K562 (cell line): ENCODE measurements around the gene TNFSF13. TPM values are rescaled to one million over a fixed set of nuclear protein-coding genes. Genes with fewer than 3 reads are reported as not detected.

Source experiments
- ATAC-seq: fragments of 200-7000 bp; cut with Tn5 transposase; 3 replicates; pipeline ENCODE4 v1.9.1; 2020; ENCODE audit warnings: moderate library complexity
- BruUV-seq: library from RNA; stranded (reverse); fragments of 400-500 nt; replicated peaks from 2 replicates; lab custom pipeline; 2021; lab: Mats Ljungman, UMichigan
- CTCF ChIA-PET: fragments of 300-600 bp; formaldehyde crosslinking; extraction: SDS; loops from one replicate; lab custom pipeline; 2021; ENCODE audit warnings: low intra/inter-chr PET ratio; lab: Yijun Ruan, JAX
- POLR2A ChIA-PET: fragments of 300-600, 350-650 bp; sonication (Branson Sonifier 250); formaldehyde crosslinking; extraction: SDS; loops from one replicate; lab custom pipeline; 2021; ENCODE audit warnings: antibody characterized with exemption, inconsistent platforms; lab: Yijun Ruan, JAX
- DNase-seq, 4 experiments: peaks; one replicate each; pipeline versions ENCODE4 v3.0.0 to v3.0.0-alpha.2; 2011 to 2018; ENCODE audit warnings: low spot score in 3 of 4, mixed read lengths in 3 of 4; ENCODE audit errors: extremely low read depth in 1 of 4
- FAIRE-seq: peaks from 2 replicates; lab custom pipeline; 2011; peaks lifted over from hg19 to GRCh38; lab: Jason Lieb, UNC
- H2AFZ ChIP-seq: 2 replicates; pipeline ENCODE4 v1.6.0; 2011; ENCODE audit warnings: low read depth, low read length, control low read depth, inconsistent platforms
- H3K27ac ChIP-seq: fragments of 200-600 bp; 3 replicates; pipeline ENCODE4 v1.8.0; 2011; ENCODE audit warnings: low read depth, mild to moderate bottlenecking, control low read depth, inconsistent platforms, low read length, moderate library complexity, mixed read lengths; ENCODE audit errors: extremely low read depth
- H3K27me3 ChIP-seq, 2 experiments: fragments of 300-600 bp in 1 of 2; 2 replicates in 1 of 2; 3 replicates in 1 of 2; pipeline versions ENCODE4 v1.6.0 to v1.8.0; 2011; ENCODE audit warnings: inconsistent platforms in 2 of 2, low read length in 2 of 2, mild to moderate bottlenecking in 1 of 2, mixed read lengths in 1 of 2, moderate library complexity in 1 of 2; ENCODE audit not compliant: control insufficient read depth in 2 of 2, insufficient read depth in 2 of 2
- H3K36me3 ChIP-seq: fragments of 300-600 bp; 3 replicates; pipeline ENCODE4 v1.8.0; 2011; ENCODE audit warnings: mild to moderate bottlenecking, low read length, inconsistent platforms; ENCODE audit not compliant: control insufficient read depth, insufficient read depth
- H3K4me1 ChIP-seq, 2 experiments: fragments of 200-600 bp in 1 of 2; replicated peaks in 1 of 2; 2 replicates in 1 of 2; 3 replicates in 1 of 2; pipeline versions ENCODE4 v1.5.1 to v1.8.0; 2011; ENCODE audit warnings: inconsistent platforms in 2 of 2, low read length in 2 of 2, mild to moderate bottlenecking in 1 of 2, mixed read lengths in 1 of 2, moderate library complexity in 1 of 2; ENCODE audit not compliant: control insufficient read depth in 2 of 2, insufficient read depth in 2 of 2
- H3K4me2 ChIP-seq: 2 replicates; pipeline ENCODE4 v1.6.1; 2011; ENCODE audit warnings: low read length, control low read depth, inconsistent platforms, mixed read lengths; ENCODE audit not compliant: insufficient read depth
- H3K4me3 ChIP-seq: fragments of 200-600 bp; sonication (generic), shearing (Covaris generic); 2 replicates; pipeline ENCODE4 v1.5.1; 2016; ENCODE audit warnings: control low read depth, inconsistent platforms
- H3K79me2 ChIP-seq: fragments of 200-600 bp; 3 replicates; pipeline ENCODE4 v1.8.0; 2011; ENCODE audit warnings: low read length, inconsistent platforms; ENCODE audit not compliant: control insufficient read depth, insufficient read depth
- H3K9ac ChIP-seq, 2 experiments: 2 replicates each; pipeline versions ENCODE4 v1.6.0 to v1.6.1; 2011; ENCODE audit warnings: low read depth in 2 of 2, low read length in 2 of 2, control low read depth in 1 of 2, inconsistent platforms in 1 of 2, mild to moderate bottlenecking in 1 of 2, mixed read lengths in 1 of 2; ENCODE audit not compliant: insufficient read depth in 1 of 2
- H3K9me1 ChIP-seq: one replicate; pipeline ENCODE4 v1.6.0; 2011; ENCODE audit warnings: inconsistent platforms, mild to moderate bottlenecking, low read length, moderate library complexity; ENCODE audit not compliant: control insufficient read depth, insufficient read depth
- H3K9me3 ChIP-seq: replicated peaks from 2 replicates; pipeline ENCODE4 v1.5.1; 2011; ENCODE audit warnings: low read depth, low read length, inconsistent platforms; ENCODE audit not compliant: control insufficient read depth, insufficient read depth
- H4K20me1 ChIP-seq: replicated peaks from 2 replicates; pipeline ENCODE4 v1.6.1; 2011; ENCODE audit warnings: low read length, inconsistent platforms, mixed read lengths; ENCODE audit not compliant: control insufficient read depth, insufficient read depth
- FOXK2 ChIP-seq, 2 experiments: fragments of 450-650 bp; IDR thresholded peaks in 1 of 2; conservative IDR thresholded peaks in 1 of 2; 2 replicates each; pipeline ENCODE4 v1.6.1; 2016; ENCODE audit warnings: low read depth in 2 of 2, mild to moderate bottlenecking in 1 of 2
- MEIS2 ChIP-seq: fragments of 450-650 bp; IDR thresholded peaks from 2 replicates; pipeline ENCODE4 v1.6.1; 2014; ENCODE audit warnings: mild to moderate bottlenecking; ENCODE audit not compliant: partially characterized antibody
- WGBS: fragments of 100-300 bp; shearing (Covaris generic); methylation state at CpG from one replicate; pipeline ENCODE4 v1.1.6; 2016; ENCODE audit warnings: low coverage, mixed read lengths; ENCODE audit not compliant: insufficient coverage; ENCODE audit errors: missing lambda C conversion rate; 5-methylcytosine and 5-hydroxymethylcytosine counted together
- in situ Hi-C: fragments of 300-500 bp; cut with MboI; formaldehyde crosslinking; loops from 4 replicates; pipeline ENCODE4 v1.15.0; 2018; ENCODE audit warnings: inconsistent platforms, mixed read lengths
- intact Hi-C: fragments of 100-400 bp; cut with micrococcal nuclease; formaldehyde crosslinking; loops from 2 replicates; pipeline ENCODE4 v1.14.2; 2022
- polyA plus RNA-seq, 8 experiments: library from polyadenylated mRNA; depleted of rRNA in 4 of 8; stranded (reverse) in 5 of 8; unstranded in 3 of 8; fragments of >200 nt; fragmentation: Nextera tagmentation in 2 of 8; fragmentation: Illumina TruSeq in 1 of 8; extraction: Ambion mirVana in 2 of 8; extraction: Trizol in 1 of 8; gene quantifications; 2 replicates each; pipeline versions ENCODE4 v1.2.1 to v1.2.3, GENCODE V29; 2011 to 2014; ENCODE audit warnings: inconsistent platforms in 1 of 8, missing spikeins in 1 of 8
- total RNA-seq, 7 experiments: library from RNA; depleted of rRNA in 6 of 7; stranded (reverse); fragments of >200 nt in 6 of 7; fragmentation: Illumina TruSeq in 2 of 7; extraction: Trizol in 2 of 7; gene quantifications; 2 replicates each; pipeline versions ENCODE4 v1.2.1 to v1.2.3, GENCODE V29; 2011 to 2021; ENCODE audit warnings: low replicate concordance in 1 of 7
- TF ChIP-seq, protein P1 (sequence below), 2 experiments: IDR thresholded peaks in 1 of 2; conservative IDR thresholded peaks in 1 of 2; 2 replicates each; pipeline ENCODE4 v1.6.1; 2016; ENCODE audit warnings: low read depth in 2 of 2, mild to moderate bottlenecking in 1 of 2, missing compliant biosample characterization in 1 of 2, missing genetic modification characterization in 1 of 2, moderate library complexity in 1 of 2
- TF ChIP-seq, protein P2 (sequence below): sonication (generic); formaldehyde crosslinking; IDR thresholded peaks from 2 replicates; pipeline ENCODE4 v1.9.0; 2022; ENCODE audit warnings: mild to moderate bottlenecking, missing genetic modification reagents

The TNFSF13 gene
- total and polyA plus RNA-seq, 9 of the 15 experiments (the other 6 are each of a cell fraction or from before 2014, with no cell fraction given), result 0.04 to 0.51 (median 0.19) TPM; not detected in 1

DNA sequence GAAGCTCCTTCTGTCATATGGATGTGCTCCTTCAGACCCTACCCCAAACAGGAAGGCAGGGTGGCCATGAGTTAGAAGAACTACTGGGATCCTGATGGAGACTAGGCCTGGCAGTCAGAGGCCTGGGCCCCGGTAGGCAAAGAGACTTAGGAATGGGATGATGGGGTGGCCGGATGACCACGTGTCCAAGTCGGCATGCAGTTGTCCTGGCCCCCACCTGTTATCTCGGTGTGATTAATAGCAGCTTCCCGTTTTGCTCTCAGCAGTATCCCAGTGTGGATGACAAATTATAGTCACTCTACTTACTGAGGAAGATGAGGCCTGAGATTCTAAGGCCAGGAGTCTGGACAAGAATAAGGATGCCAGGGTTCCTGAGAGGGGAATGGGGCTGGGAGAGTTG is 8.2 kb upstream of the TNFSF13 start:
- Histone ChIP-seq H2AFZ (no peak overlapping the region), H3K79me2 (no peaks in the 10 kb centered on the region), H3K9me3 (no peaks in the 10 kb centered on the region), H3K27ac (no peak overlapping the region), H3K4me2 (no peak overlapping the region), H3K36me3 (no peaks in the 10 kb centered on the region), H3K27me3 (no peaks in the 10 kb centered on the region), H3K4me3 (no peak overlapping the region), H3K9ac (no peak overlapping the region), H3K9me1 (no peaks in the 10 kb centered on the region), H3K4me1 (peaks cover 8 to 25% of the 10 kb centered on the region in 2 experiments; a peak in 4 of 5 replicates), H4K20me1 (no peaks in the 10 kb centered on the region)
- 10% methylated on average over 6 of the region's 6 CpGs for WGBS
- POLR2A ChIA-PET, result interaction anchor here (0.6 to 0.7 kb wide), 3 partner anchors 9 to 37 kb away, joined by 3 to 5 read pairs (median 3); no protein-coding TSS in a partner anchor
- FAIRE-seq (no peak), ATAC-seq (no peak), DNase-seq (no peak)
- CTCF ChIA-PET, result no interaction called here
- no TSS peak for BruUV-seq
- in situ Hi-C loops, result loop anchor here (10.0 to 25.0 kb wide), 2 partner anchors 196 to 513 kb away; partner anchors contain the start of genes KCTD11, SLC16A11, SLC16A13 and TMEM95
- TF ChIP-seq FOXK2 (conservative IDR thresholded peaks at IDR 0.05 in 1 of 2, IDR thresholded peaks at IDR 0.05 in 1 of 2; ENCODE audit: low read depth in 2 of 2), result no peak
- TF ChIP-seq, protein P1, sequence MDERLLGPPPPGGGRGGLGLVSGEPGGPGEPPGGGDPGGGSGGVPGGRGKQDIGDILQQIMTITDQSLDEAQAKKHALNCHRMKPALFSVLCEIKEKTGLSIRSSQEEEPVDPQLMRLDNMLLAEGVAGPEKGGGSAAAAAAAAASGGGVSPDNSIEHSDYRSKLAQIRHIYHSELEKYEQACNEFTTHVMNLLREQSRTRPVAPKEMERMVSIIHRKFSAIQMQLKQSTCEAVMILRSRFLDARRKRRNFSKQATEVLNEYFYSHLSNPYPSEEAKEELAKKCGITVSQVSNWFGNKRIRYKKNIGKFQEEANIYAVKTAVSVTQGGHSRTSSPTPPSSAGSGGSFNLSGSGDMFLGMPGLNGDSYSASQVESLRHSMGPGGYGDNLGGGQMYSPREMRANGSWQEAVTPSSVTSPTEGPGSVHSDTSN (CRISPR knock-in tag; IDR thresholded peaks at IDR 0.05; ENCODE audit: low read depth), result no peak
- TF ChIP-seq, protein P1 (tag; conservative IDR thresholded peaks at IDR 0.05; ENCODE audit: low read depth), result 0 out of 2 replicates have a peak, but pooled peaks have one; percentile 35
- TF ChIP-seq, protein P2, sequence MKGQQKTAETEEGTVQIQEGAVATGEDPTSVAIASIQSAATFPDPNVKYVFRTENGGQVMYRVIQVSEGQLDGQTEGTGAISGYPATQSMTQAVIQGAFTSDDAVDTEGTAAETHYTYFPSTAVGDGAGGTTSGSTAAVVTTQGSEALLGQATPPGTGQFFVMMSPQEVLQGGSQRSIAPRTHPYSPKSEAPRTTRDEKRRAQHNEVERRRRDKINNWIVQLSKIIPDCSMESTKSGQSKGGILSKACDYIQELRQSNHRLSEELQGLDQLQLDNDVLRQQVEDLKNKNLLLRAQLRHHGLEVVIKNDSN, result 0 out of 2 replicates have a peak, but pooled peaks have one; percentile 35
- peak; percentile 52 for TF ChIP-seq MEIS2
- intact Hi-C loops, result no loop called here
